PC-9 (cell line): ENCODE data around the gene PHACTR3. TPM values are rescaled to one million over a fixed set of nuclear protein-coding genes. Genes with fewer than 3 reads are reported as not detected.

Experiments used
- BruUV-seq: library from RNA; stranded (reverse); fragments of 400-500 nt; replicated peaks from 2 replicates; lab custom pipeline; 2021; lab: Mats Ljungman, UMichigan
- CTCF ChIA-PET: fragments of 300-600 bp; sonication (Branson Sonifier 250); formaldehyde crosslinking; loops from one replicate; lab custom pipeline; 2022; ENCODE audit warnings: antibody characterized with exemption; lab: Charles Lee
- POLR2A ChIA-PET: fragments of 300-600 bp; sonication (Branson Sonifier 250); formaldehyde crosslinking; loops from one replicate; lab custom pipeline; 2022; ENCODE audit warnings: antibody characterized with exemption; ENCODE audit not compliant: unreplicated experiment; lab: Charles Lee
- DNase-seq, 2 experiments: peaks; one replicate each; pipeline versions ENCODE4 v3.0.0 to v3.0.0-alpha.2; 2015 to 2022; ENCODE audit warnings: mixed read lengths in 1 of 2
- H2AFZ ChIP-seq: fragments of 200-600 bp; sonication (generic); 2 replicates; pipeline ENCODE4 v1.8.1; 2017; ENCODE audit warnings: antibody characterized with exemption
- H3F3A ChIP-seq: fragments of 200-600 bp; sonication (generic); 2 replicates; pipeline ENCODE4 v1.8.1; 2017; ENCODE audit warnings: antibody characterized with exemption, mild to moderate bottlenecking, low read depth; ENCODE audit not compliant: insufficient read depth
- H3K27ac ChIP-seq: fragments of 200-600 bp; sonication (generic); 2 replicates; pipeline ENCODE4 v1.6.1; 2016; ENCODE audit warnings: mixed run types
- H3K27me3 ChIP-seq: fragments of 200-600 bp; sonication (generic); 2 replicates; pipeline ENCODE4 v1.6.1; 2016; ENCODE audit warnings: low read depth, mixed run types; ENCODE audit not compliant: insufficient read depth
- H3K36me3 ChIP-seq: fragments of 200-600 bp; sonication (generic); 2 replicates; pipeline ENCODE4 v1.6.1; 2016; ENCODE audit warnings: low read depth, mixed run types
- H3K4me1 ChIP-seq: fragments of 200-600 bp; sonication (generic); replicated peaks from 2 replicates; pipeline ENCODE4 v1.6.1; 2016; ENCODE audit warnings: mixed run types; ENCODE audit not compliant: insufficient read depth
- H3K4me2 ChIP-seq: fragments of 200-600 bp; sonication (generic); 2 replicates; pipeline ENCODE4 v1.6.1; 2017; ENCODE audit warnings: mixed run types
- H3K4me3 ChIP-seq: fragments of 200-600 bp; sonication (generic); 2 replicates; pipeline ENCODE4 v1.6.1; 2016; ENCODE audit warnings: mixed run types
- H3K79me2 ChIP-seq: fragments of 200-600 bp; sonication (generic); 2 replicates; pipeline ENCODE4 v1.6.1; 2017; ENCODE audit warnings: low read depth, mixed run types
- H3K9me2 ChIP-seq: fragments of 200-600 bp; sonication (generic); 2 replicates; pipeline ENCODE4 v1.8.1; 2017; ENCODE audit warnings: mild to moderate bottlenecking; ENCODE audit not compliant: insufficient read depth
- H3K9me3 ChIP-seq: fragments of 200-600 bp; sonication (generic); 2 replicates; pipeline ENCODE4 v1.8.1; 2016; ENCODE audit warnings: low read depth; ENCODE audit not compliant: insufficient read depth
- H4K20me1 ChIP-seq: fragments of 200-600 bp; sonication (generic); 2 replicates; pipeline ENCODE4 v1.8.1; 2017; ENCODE audit not compliant: insufficient read depth
- CTCF ChIP-seq: fragments of 200-600 bp; sonication (generic); conservative IDR thresholded peaks from 2 replicates; pipeline ENCODE4 v1.6.1; 2017; ENCODE audit warnings: mixed run types, antibody characterized with exemption, mild to moderate bottlenecking, moderate library complexity
- EZH2 ChIP-seq: fragments of 200-600 bp; sonication (generic); IDR thresholded peaks from 2 replicates; pipeline ENCODE4 v1.8.0; 2017; ENCODE audit warnings: antibody characterized with exemption, low read depth
- intact Hi-C: fragments of 100-400 bp; cut with micrococcal nuclease; formaldehyde crosslinking; loops from one replicate; pipeline ENCODE4 v1.10.0; 2022; ENCODE audit not compliant: unreplicated experiment
- total RNA-seq: library from RNA; stranded (reverse); gene quantifications from 2 replicates; pipeline ENCODE4 v1.2.3, GENCODE V29; 2021

Gene PHACTR3
- total RNA-seq, 1 experiment from 2014 or later: 0.41 TPM

GRCh38 chr20:59752704-59753460, 148.5 kb downstream of the PHACTR3 start:
- Histone ChIP-seq H3K4me1 (no peaks in the 10 kb centered on the region), H3K9me3 (no peaks in the 10 kb centered on the region), H3K27me3 (peaks cover 100% of the 10 kb centered on the region), H3K36me3 (no peaks in the 10 kb centered on the region), H3F3A (no peaks in the 10 kb centered on the region), H3K9me2 (no peaks in the 10 kb centered on the region), H3K4me3 (no peak overlapping the region), H3K4me2 (no peak overlapping the region), H2AFZ (no peak overlapping the region), H3K27ac (no peak overlapping the region), H3K79me2 (no peaks in the 10 kb centered on the region), H4K20me1 (no peaks in the 10 kb centered on the region; the same call in 1 of the 2 replicates)
- CTCF ChIA-PET: interaction anchor here (0.7 kb wide), 1 partner anchor 1110 kb away, joined by 4 read pairs; no protein-coding TSS in a partner anchor
- DNase-seq: no peak
- no TSS peak for BruUV-seq
- intact Hi-C loops: loop anchor here (5.0 kb wide), 1 partner anchor 236 kb away; no protein-coding TSS in a partner anchor
- POLR2A ChIA-PET: no interaction called here
- TF ChIP-seq CTCF (no peak), EZH2 (no peak)

GRCh38 chr20:59753836-59754235, 149.5 kb downstream of the PHACTR3 start:
- Histone ChIP-seq H4K20me1 (no peaks in the 10 kb centered on the region; the same call in 1 of the 2 replicates), H3K36me3 (no peaks in the 10 kb centered on the region), H3K4me3 (no peak overlapping the region), H3K79me2 (no peaks in the 10 kb centered on the region), H3F3A (no peaks in the 10 kb centered on the region), H3K9me2 (no peaks in the 10 kb centered on the region), H3K4me1 (no peaks in the 10 kb centered on the region), H3K27me3 (peaks cover 100% of the 10 kb centered on the region), H3K27ac (no peak overlapping the region), H2AFZ (no peak overlapping the region), H3K4me2 (no peak overlapping the region), H3K9me3 (no peaks in the 10 kb centered on the region)
- POLR2A ChIA-PET: no interaction called here
- CTCF ChIA-PET: no interaction called here
- no peak for TF ChIP-seq EZH2
- TF ChIP-seq CTCF: no peak
- DNase-seq: no peak
- no TSS peak for BruUV-seq
- intact Hi-C loops: loop anchor here (5.0 kb wide), 1 partner anchor 237 kb away; no protein-coding TSS in a partner anchor

GRCh38 chr20:59754551-59754950, 150.2 kb downstream of the PHACTR3 start:
- Histone ChIP-seq H3K79me2 (no peaks in the 10 kb centered on the region), H3K27ac (no peak overlapping the region), H3K4me2 (no peak overlapping the region), H3K4me3 (no peak overlapping the region), H3K4me1 (no peaks in the 10 kb centered on the region), H4K20me1 (no peaks in the 10 kb centered on the region; the same call in 1 of the 2 replicates), H3K9me2 (no peaks in the 10 kb centered on the region), H3F3A (no peaks in the 10 kb centered on the region), H3K9me3 (no peaks in the 10 kb centered on the region), H2AFZ (no peak overlapping the region), H3K36me3 (no peaks in the 10 kb centered on the region), H3K27me3 (peaks cover 100% of the 10 kb centered on the region)
- intact Hi-C loops: loop anchor here (5.0 kb wide), 1 partner anchor 237 kb away; no protein-coding TSS in a partner anchor
- BruUV-seq: no TSS peak
- TF ChIP-seq EZH2 (no peak), CTCF (no peak)
- ChIA-PET POLR2A (no interaction called here), CTCF (no interaction called here)
- no peak for DNase-seq
